Parathyroid adenoma (tissue), 2 donors: Measurements from ENCODE around the gene ANO2.
"Not testable (repeated sequence)": the region's sequence is repeated elsewhere in the genome, so short reads cannot be mapped to it uniquely, and the experiment has no call there.

Experiments used
- H2AFZ ChIP-seq: fragments of 300-600 bp; sonication (generic); one replicate; pipeline ENCODE4 v1.7.0; 2017; ENCODE audit warnings: antibody characterized with exemption, mild to moderate bottlenecking
- H3K27ac ChIP-seq: fragments of 300-600 bp; sonication (generic); one replicate; pipeline ENCODE4 v1.7.0; 2017
- H3K27me3 ChIP-seq: fragments of 300-600 bp; sonication (generic); one replicate; pipeline ENCODE4 v1.7.0; 2017; ENCODE audit warnings: low read length; ENCODE audit not compliant: control insufficient read depth, insufficient read depth
- H3K36me3 ChIP-seq: fragments of 300-600 bp; sonication (generic); one replicate; pipeline ENCODE4 v1.7.0; 2017; ENCODE audit warnings: low read length; ENCODE audit not compliant: control insufficient read depth, insufficient read depth
- H3K4me1 ChIP-seq: fragments of 300-600 bp; sonication (generic); one replicate; pipeline ENCODE4 v1.7.0; 2017; ENCODE audit warnings: control low read depth
- H3K4me2 ChIP-seq: fragments of 300-600 bp; sonication (generic); one replicate; pipeline ENCODE4 v1.7.0; 2017; ENCODE audit warnings: low read length
- H3K4me3 ChIP-seq: fragments of 300-600 bp; sonication (generic); one replicate; pipeline ENCODE4 v1.7.0; 2017; ENCODE audit warnings: low read depth, low read length
- H3K79me2 ChIP-seq: fragments of 300-600 bp; sonication (generic); one replicate; pipeline ENCODE4 v1.7.0; 2017; ENCODE audit warnings: control low read depth
- H3K9ac ChIP-seq: fragments of 300-600 bp; sonication (generic); one replicate; pipeline ENCODE4 v1.7.0; 2017; ENCODE audit warnings: mild to moderate bottlenecking
- H3K9me3 ChIP-seq: fragments of 300-600 bp; sonication (generic); one replicate; pipeline ENCODE4 v1.7.0; 2017; ENCODE audit warnings: low read length; ENCODE audit not compliant: control insufficient read depth
- CTCF ChIP-seq: fragments of 300-600 bp; sonication (generic); IDR thresholded peaks from one replicate; pipeline ENCODE4 v1.7.0; 2017; ENCODE audit warnings: antibody characterized with exemption, mild to moderate bottlenecking
- donor health status: primary hyperparathyroidism.

Gene ANO2

DNA sequence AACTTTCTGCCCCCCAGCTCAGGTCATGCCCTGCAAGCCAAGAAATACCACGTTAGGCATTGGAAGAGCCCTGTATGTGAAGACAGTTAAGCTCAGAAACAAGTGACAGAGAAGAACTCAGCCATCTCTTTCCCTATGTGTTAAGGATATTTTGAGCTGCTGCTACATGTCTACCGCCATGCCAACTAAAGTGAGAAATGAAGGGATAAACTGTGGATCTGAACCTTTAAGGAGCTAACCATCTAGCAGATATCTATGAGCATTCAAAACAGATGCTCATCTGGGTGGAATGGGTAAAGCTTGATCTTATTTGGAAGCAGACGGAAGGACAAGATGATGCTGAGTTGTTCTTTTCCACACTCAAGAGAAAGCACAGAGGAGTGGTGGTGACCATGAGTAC, 262.5 kb downstream of the ANO2 start:
- no peak overlapping the region for H2AFZ ChIP-seq
- no peaks in the 10 kb centered on the region for H3K9me3 ChIP-seq
- no peak overlapping the region for H3K4me2 ChIP-seq
- H3K9ac ChIP-seq: no peak overlapping the region
- H3K27me3 ChIP-seq: no peaks in the 10 kb centered on the region
- no peak for TF ChIP-seq CTCF
- no peak overlapping the region for H3K4me3 ChIP-seq
- no peaks in the 10 kb centered on the region for H3K36me3 ChIP-seq
- no peaks in the 10 kb centered on the region for H3K4me1 ChIP-seq
- no peaks in the 10 kb centered on the region for H3K79me2 ChIP-seq
- H3K27ac ChIP-seq: no peak overlapping the region

DNA sequence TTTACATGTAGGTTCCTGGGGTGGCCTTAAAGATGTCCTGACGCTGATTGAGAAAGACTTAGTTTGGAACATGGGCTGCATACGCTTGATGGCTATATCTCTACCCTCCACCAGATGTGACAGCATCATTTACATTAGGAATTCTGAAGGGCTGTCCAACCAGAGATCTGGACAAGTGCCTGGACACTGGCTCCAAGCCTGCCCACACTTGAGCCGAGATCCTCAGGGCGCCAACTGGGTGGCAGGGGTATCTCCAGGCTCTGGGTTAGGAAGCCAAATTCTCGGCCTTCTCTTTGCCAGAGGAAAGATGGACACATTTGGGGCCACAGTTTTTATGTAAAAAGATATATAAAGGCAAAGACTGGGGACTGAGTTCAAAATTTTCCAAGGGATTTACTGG, 266.9 kb downstream of the ANO2 start:
- no peaks in the 10 kb centered on the region for H3K36me3 ChIP-seq
- no peaks in the 10 kb centered on the region for H3K79me2 ChIP-seq
- H3K9ac ChIP-seq: no peak overlapping the region
- H3K4me1 ChIP-seq: no peaks in the 10 kb centered on the region
- no peak overlapping the region for H2AFZ ChIP-seq
- no peaks in the 10 kb centered on the region for H3K27me3 ChIP-seq
- H3K9me3 ChIP-seq: no peaks in the 10 kb centered on the region
- TF ChIP-seq CTCF: no peak
- no peak overlapping the region for H3K4me3 ChIP-seq
- H3K4me2 ChIP-seq: no peak overlapping the region
- no peak overlapping the region for H3K27ac ChIP-seq

DNA sequence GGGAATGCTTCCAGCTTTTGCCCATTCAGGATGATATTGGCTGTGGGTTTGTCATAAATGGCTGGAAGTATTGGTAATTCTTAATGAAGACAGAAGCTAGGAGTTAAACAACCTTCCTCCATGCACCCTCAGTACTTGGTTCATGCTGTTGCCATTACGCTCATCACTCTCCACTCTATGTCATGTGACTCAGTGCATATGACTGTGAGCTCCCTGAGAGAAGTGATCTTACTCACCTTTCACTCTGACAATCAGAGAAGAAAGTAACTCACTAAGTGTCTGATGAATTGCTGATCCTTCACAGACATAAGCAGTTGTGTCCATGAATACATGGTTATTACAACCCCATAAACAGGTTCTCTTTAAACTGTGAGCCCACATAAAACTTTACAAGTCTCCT, 275.4 kb downstream of the ANO2 start:
- not testable (repeated sequence) for H3K4me3 ChIP-seq, H3K9ac ChIP-seq, H3K79me2 ChIP-seq, H3K27me3 ChIP-seq, H3K4me2 ChIP-seq, H3K9me3 ChIP-seq, H2AFZ ChIP-seq, H3K27ac ChIP-seq, H3K36me3 ChIP-seq, H3K4me1 ChIP-seq

DNA sequence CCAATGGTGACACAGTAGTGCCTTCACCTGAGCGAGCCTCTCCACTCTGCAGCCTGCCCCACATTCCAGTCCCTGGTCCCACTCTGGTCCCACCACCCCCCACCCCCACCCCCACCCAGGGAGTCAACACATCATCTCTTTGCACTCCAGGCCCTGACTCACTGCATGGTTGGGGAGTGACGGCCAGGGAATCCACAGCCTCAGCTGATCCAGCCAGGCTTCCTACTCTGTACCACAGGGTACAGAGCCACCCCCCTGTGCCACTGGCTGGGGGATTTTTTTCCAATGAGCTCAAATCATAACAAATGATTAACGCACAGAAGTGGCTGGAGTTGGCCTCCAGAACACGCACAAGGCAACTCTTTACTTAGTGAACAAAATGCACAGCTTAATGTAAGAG, 279.4 kb downstream of the ANO2 start:
- Histone ChIP-seq H3K36me3 (no peaks in the 10 kb centered on the region), H3K27me3 (no peaks in the 10 kb centered on the region), H3K79me2 (no peaks in the 10 kb centered on the region), H3K4me3 (no peak overlapping the region), H3K9me3 (no peaks in the 10 kb centered on the region), H3K27ac (no peak overlapping the region), H3K4me1 (no peaks in the 10 kb centered on the region), H3K9ac (no peak overlapping the region), H2AFZ (no peak overlapping the region), H3K4me2 (no peak overlapping the region)
- TF ChIP-seq CTCF: no peak

DNA sequence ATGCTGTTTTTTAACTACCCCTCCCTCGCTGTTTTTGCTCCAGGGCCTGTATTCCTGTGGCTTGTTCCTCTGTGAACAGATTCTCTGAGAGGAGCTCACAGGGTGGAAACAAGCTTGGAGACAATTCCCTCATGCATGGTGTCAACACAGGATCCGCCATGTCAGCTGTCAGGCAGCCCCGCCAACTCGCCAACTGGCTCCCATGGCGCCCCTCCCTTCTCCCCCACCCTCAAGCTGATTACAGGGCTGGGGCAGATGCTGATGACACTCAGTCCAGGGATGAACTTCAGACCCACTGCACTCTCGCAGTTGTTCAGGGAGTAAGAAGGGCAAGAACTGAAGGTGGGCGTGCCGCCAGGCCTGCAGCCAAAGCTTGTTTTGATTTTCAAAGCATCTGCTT, 283.2 kb downstream of the ANO2 start:
- no peaks in the 10 kb centered on the region for H3K36me3 ChIP-seq
- H3K4me3 ChIP-seq: no peak overlapping the region
- no peaks in the 10 kb centered on the region for H3K27me3 ChIP-seq
- H3K9me3 ChIP-seq: no peaks in the 10 kb centered on the region
- no peak for TF ChIP-seq CTCF
- H2AFZ ChIP-seq: no peak overlapping the region
- no peak overlapping the region for H3K4me2 ChIP-seq
- H3K79me2 ChIP-seq: no peaks in the 10 kb centered on the region
- H3K4me1 ChIP-seq: no peaks in the 10 kb centered on the region
- H3K27ac ChIP-seq: no peak overlapping the region
- no peak overlapping the region for H3K9ac ChIP-seq
